ENCODE results near the gene MTERF4. TPM values are rescaled to one million over a fixed set of nuclear protein-coding genes. Genes with fewer than 3 reads are reported as not detected.

The MTERF4 gene
- total RNA-seq, 4 donors from 2014 or later, result 28.9 to 60.5 (median 38.9) TPM

DNA sequence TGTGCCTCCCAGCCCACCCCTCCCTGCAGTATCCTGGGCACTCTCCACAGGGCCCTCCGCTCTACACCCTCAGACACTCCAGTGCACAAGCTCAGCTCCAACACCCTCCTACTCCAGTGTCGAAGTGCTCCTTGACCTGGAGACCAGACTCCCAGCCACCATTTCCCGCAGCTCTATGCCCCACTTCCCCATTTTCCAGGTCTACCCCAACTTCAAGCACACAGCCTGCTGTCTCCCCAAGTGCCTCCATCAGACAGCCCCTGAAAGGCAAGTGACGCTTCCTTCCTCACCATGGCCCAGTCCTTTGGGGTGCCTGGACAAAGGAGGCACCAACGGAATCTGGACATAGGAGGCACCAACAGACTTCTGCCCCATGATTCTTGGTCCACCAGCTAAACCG lies 40.0 kb upstream of the MTERF4 start:
- Histone ChIP-seq H3K4me3 (no peak overlapping the region), H3K27me3 (no peaks in the 10 kb centered on the region), H3K36me3 (peaks cover 0 to 38% (median 4%) of the 10 kb centered on the region in 3 donors), H3K9me3 (no peaks in the 10 kb centered on the region), H3K27ac (no peak overlapping the region), H3K4me1 (no peaks in the 10 kb centered on the region)
- no peak for DNase-seq (ENCODE audit: low spot score in 2 of 2)
- 93% methylated on average over 6 of the region's 6 CpGs for WGBS, 2 donors
- TF ChIP-seq, protein P1, sequence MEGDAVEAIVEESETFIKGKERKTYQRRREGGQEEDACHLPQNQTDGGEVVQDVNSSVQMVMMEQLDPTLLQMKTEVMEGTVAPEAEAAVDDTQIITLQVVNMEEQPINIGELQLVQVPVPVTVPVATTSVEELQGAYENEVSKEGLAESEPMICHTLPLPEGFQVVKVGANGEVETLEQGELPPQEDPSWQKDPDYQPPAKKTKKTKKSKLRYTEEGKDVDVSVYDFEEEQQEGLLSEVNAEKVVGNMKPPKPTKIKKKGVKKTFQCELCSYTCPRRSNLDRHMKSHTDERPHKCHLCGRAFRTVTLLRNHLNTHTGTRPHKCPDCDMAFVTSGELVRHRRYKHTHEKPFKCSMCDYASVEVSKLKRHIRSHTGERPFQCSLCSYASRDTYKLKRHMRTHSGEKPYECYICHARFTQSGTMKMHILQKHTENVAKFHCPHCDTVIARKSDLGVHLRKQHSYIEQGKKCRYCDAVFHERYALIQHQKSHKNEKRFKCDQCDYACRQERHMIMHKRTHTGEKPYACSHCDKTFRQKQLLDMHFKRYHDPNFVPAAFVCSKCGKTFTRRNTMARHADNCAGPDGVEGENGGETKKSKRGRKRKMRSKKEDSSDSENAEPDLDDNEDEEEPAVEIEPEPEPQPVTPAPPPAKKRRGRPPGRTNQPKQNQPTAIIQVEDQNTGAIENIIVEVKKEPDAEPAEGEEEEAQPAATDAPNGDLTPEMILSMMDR (IDR thresholded peaks at IDR 0.05), result no peak
- TF ChIP-seq POLR2A (IDR thresholded peaks at IDR 0.05) (no peak), EP300 (IDR thresholded peaks at IDR 0.05) (no peak)

DNA sequence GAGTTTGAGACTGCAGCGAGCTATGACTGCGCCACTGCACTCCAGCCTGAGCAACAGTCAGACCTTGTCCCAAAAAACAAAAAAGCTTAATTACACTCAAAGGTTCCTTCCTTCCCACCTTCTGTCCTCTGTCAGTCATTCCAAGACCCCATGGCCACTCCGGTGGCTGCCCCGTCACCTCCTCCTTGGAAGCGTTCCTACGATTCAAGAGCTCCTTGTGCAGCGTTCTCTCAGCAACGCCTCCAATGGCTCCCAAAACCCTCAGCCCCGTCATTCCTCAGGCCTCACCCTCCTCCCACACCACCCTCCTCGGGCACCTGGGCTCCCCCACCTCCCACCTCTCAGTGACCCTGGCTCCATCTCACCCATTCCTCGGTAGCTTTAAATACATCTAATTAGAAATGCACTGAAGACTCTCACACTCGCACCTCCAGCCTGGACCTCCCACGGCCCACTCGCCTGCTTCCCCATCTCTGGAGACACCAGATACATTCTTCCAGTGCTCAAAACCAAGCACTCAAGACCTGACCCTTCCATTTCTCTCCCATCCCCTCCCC lies 39.2 kb upstream of the MTERF4 start:
- TF ChIP-seq POLR2A (IDR thresholded peaks at IDR 0.05), result no peak
- TF ChIP-seq, protein P1 (IDR thresholded peaks at IDR 0.05), result no peak
- TF ChIP-seq EP300 (IDR thresholded peaks at IDR 0.05), result no peak
- H3K9me3 ChIP-seq, result no peaks in the 10 kb centered on the region
- 89 to 90% methylated on average over 14 of the region's 14 CpGs for WGBS, 2 donors
- no peaks in the 10 kb centered on the region for H3K27me3 ChIP-seq
- peaks cover 0 to 46% (median 4%) of the 10 kb centered on the region in 3 donors for H3K36me3 ChIP-seq
- DNase-seq (ENCODE audit: low spot score in 2 of 2), result no peak
- H3K27ac ChIP-seq, result no peak overlapping the region
- no peak overlapping the region for H3K4me3 ChIP-seq
- no peaks in the 10 kb centered on the region for H3K4me1 ChIP-seq

- Histone ChIP-seq H3K27ac (no peak overlapping the region), H3K4me3 (no peak overlapping the region), H3K36me3 (peaks cover 0 to 55% (median 4%) of the 10 kb centered on the region in 3 donors), H3K9me3 (no peaks in the 10 kb centered on the region), H3K4me1 (no peaks in the 10 kb centered on the region), H3K27me3 (no peaks in the 10 kb centered on the region)
- no peak for TF ChIP-seq POLR2A (IDR thresholded peaks at IDR 0.05)
- TF ChIP-seq, protein P1 (IDR thresholded peaks at IDR 0.05), result no peak
- no peak for TF ChIP-seq EP300 (IDR thresholded peaks at IDR 0.05)
- no peak for DNase-seq (ENCODE audit: low spot score in 2 of 2)
- 91 to 94% methylated on average over 10 of the region's 10 CpGs for WGBS, 2 donors
Observed at GRCh38 chr2:241140445-241140840, 38.4 kb upstream of the MTERF4 start.

DNA sequence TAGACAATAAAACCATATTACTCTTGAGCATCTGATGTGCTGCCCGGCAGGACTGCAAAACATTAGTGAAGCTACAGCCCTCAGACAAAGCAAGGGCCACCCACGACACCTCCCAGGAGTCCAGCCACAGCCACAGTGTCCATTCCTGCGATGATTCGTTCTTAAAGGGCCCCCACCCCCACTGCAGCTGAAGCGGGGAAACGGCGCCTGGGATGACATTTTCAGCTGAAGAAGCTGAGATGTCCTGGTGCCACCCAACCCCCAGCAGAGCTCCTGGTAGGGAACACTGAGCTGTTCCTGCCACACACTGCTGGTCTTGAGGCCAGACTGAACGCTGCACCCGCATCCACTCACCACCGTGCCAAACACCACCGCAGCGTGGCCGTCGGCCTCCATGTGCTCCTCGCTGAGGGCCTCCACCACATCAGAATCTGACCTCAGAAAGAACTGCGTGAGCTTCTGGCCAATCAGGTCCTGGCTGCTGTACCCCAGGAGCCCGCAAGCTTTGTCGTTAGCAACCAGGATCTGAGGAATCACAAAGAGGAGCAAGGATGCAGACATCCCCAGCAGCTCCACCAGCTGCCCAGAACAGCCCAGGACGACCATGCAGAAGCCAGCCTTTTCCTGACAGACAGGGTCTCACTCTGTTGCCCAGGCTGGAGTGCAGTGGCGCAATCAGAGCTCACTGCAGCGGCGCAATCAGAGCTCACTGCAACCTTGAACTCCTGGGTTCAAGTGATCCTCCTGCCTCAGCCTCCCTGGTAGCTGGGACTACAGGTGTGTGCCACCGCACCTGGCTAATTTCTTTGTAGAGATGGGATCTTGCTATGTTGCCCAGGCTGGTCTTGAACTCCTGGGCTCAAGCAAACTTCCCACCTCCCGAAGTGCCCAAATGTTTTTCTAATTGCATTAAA lies 37.7 kb upstream of the MTERF4 start:
- no peaks in the 10 kb centered on the region for H3K27me3 ChIP-seq
- no peak overlapping the region for H3K27ac ChIP-seq
- no peak for DNase-seq (ENCODE audit: low spot score in 2 of 2)
- H3K4me3 ChIP-seq, result no peak overlapping the region
- WGBS, 2 donors, result 84 to 86% methylated on average over 16 to 17 of the region's 24 CpGs
- no peaks in the 10 kb centered on the region for H3K9me3 ChIP-seq
- TF ChIP-seq POLR2A (IDR thresholded peaks at IDR 0.05) (no peak), EP300 (IDR thresholded peaks at IDR 0.05) (no peak)
- TF ChIP-seq, protein P1 (IDR thresholded peaks at IDR 0.05), result no peak
- peaks cover 0 to 57% (median 4%) of the 10 kb centered on the region in 3 donors for H3K36me3 ChIP-seq
- H3K4me1 ChIP-seq, result no peaks in the 10 kb centered on the region

DNA sequence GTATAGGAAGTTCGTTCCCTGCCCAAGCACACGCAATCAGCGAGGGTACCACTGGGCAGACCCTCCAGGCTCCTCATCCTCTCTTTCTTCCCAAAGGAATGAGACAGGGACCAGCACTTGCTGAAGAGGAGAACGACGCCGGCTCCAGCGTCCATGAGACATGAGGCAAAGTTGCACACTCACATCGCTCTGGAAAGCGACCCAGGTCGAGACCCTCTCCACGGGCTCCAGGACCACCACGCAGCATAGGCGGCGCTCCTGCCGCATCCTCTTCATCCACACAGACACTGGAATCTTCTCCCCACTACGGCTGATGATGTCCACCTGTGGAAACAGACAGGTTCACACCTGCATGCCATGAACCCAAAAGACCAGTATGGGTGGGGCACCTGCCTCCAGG lies 36.4 kb upstream of the MTERF4 start:
- no peaks in the 10 kb centered on the region for H3K27me3 ChIP-seq
- H3K36me3 ChIP-seq, result peaks cover 0 to 60% (median 4%) of the 10 kb centered on the region in 3 donors
- TF ChIP-seq EP300 (IDR thresholded peaks at IDR 0.05), result no peak
- TF ChIP-seq POLR2A (IDR thresholded peaks at IDR 0.05), result no peak
- TF ChIP-seq, protein P1 (IDR thresholded peaks at IDR 0.05), result no peak
- no peak overlapping the region for H3K27ac ChIP-seq
- no peak overlapping the region for H3K4me3 ChIP-seq
- H3K4me1 ChIP-seq, result no peaks in the 10 kb centered on the region
- DNase-seq (ENCODE audit: low spot score in 2 of 2), result no peak
- 94 to 95% methylated on average over 16 of the region's 16 CpGs for WGBS, 2 donors
- no peaks in the 10 kb centered on the region for H3K9me3 ChIP-seq
